Activated naive CD4-positive, alpha-beta T cell treated with anti-CD3 and anti-CD28 coated beads for 36 hours (primary cell): ENCODE measurements around the gene UBXN11. TPM values are rescaled to one million over a fixed set of nuclear protein-coding genes. Genes with fewer than 3 reads are reported as not detected.
A peak's percentile ranks its signal among the peaks of the same experiment; 100 is the strongest.

Source experiments
- CTCF ChIA-PET: fragments of 350-600 bp; sonication (Branson Sonifier 250); formaldehyde crosslinking; loops from one replicate; lab custom pipeline; 2021; ENCODE audit warnings: antibody characterized with exemption; lab: Charles Lee
- DNase-seq: peaks from one replicate; pipeline ENCODE4 v3.0.0-alpha.2; 2020
- H3K27ac Mint-ChIP-seq: one replicate; pipeline ENCODE4 v1.8.0; 2021; ENCODE audit warnings: mild to moderate bottlenecking, mixed read lengths
- H3K27me3 Mint-ChIP-seq: one replicate; pipeline ENCODE4 v1.8.0; 2021; ENCODE audit warnings: low read depth, mixed read lengths
- H3K36me3 Mint-ChIP-seq: one replicate; pipeline ENCODE4 v1.8.0; 2021; ENCODE audit warnings: low read depth, mixed read lengths
- H3K4me1 Mint-ChIP-seq: one replicate; pipeline ENCODE4 v1.8.0; 2021; ENCODE audit warnings: low read depth, mixed read lengths
- H3K4me3 Mint-ChIP-seq: one replicate; pipeline ENCODE4 v1.8.0; 2021; ENCODE audit warnings: mild to moderate bottlenecking, moderate library complexity, mixed read lengths
- H3K9me3 Mint-ChIP-seq: one replicate; pipeline ENCODE4 v1.8.0; 2021; ENCODE audit warnings: mixed read lengths
- intact Hi-C: fragments of 100-400 bp; cut with micrococcal nuclease; formaldehyde crosslinking; loops from one replicate; pipeline ENCODE4 v1.15.1; 2023
- total RNA-seq, 2 experiments: library from RNA; stranded (reverse); gene quantifications; one replicate each; pipeline ENCODE4 v1.2.3, GENCODE V29; 2021

The UBXN11 gene, protein sequence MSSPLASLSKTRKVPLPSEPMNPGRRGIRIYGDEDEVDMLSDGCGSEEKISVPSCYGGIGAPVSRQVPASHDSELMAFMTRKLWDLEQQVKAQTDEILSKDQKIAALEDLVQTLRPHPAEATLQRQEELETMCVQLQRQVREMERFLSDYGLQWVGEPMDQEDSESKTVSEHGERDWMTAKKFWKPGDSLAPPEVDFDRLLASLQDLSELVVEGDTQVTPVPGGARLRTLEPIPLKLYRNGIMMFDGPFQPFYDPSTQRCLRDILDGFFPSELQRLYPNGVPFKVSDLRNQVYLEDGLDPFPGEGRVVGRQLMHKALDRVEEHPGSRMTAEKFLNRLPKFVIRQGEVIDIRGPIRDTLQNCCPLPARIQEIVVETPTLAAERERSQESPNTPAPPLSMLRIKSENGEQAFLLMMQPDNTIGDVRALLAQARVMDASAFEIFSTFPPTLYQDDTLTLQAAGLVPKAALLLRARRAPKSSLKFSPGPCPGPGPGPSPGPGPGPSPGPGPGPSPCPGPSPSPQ
- 10 to 100 TPM; 26.4 to 26.9 TPM for total RNA-seq

DNA sequence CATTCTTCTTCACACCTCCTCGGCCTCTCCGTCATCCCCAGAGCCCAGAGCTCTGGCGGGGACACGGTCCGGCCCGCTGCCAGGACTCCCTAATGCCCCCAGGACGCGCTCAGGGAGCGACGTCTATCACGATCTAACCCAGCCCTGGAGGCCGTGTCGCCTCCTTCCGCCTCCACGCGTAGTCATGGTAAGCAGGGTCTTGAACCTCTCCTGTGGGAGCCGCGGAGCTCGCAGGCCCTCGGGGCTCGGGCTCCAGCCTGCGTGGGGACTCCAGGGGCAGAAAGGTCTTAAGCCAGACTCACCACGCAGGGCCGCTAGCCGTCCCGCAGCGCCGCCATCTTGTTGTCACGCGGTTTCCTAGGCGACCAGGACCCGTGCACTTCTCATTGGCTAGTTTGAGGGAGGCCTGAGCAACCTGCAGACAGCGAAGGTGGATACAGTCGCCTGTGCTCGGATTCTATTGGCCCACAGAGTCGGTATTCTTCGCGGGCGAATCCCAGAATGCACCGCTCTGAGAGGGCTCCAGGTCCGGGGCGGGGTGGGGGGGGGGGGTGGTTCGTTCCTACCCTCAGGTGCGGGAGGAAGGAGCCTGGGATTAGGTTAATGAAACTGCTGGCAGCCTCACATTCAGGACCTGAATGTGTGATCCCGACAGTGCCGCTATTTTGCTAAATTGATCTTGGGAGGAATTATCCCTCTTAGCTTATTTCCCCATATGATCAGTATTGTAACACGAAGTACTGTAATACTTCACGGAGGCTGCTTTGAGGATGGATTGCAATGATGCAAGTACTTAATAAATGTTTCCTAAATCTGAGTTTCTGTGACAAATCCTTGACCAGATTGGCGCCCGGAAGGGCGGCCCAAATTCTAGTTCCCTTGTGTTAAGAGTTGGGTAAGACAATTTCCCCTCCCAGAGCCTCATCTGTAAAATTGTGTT is at the start of gene UBXN11:
Gene UBXN11, minus strand, starts transcription at position 347 of the 940 bp plus-strand sequence. CDS start 3,753 bp downstream, outside the sequence.
- DNase-seq = peak; percentile 98
- Mint-ChIP-seq H3K4me1 (peaks cover 38% of the 10 kb centered on the region), H3K27me3 (no peaks in the 10 kb centered on the region), H3K36me3 (no peaks in the 10 kb centered on the region), H3K9me3 (no peaks in the 10 kb centered on the region), H3K27ac (peak within 1 kb of the TSS; percentile 97), H3K4me3 (peak within 1 kb of the TSS; percentile 99)
- intact Hi-C loops = loop anchor here (1.0 to 10.0 kb wide), 4 partner anchors 11 to 1062 kb away; partner anchors contain the start of genes CD52 and RSRP1
- CTCF ChIA-PET = interaction anchor here (0.6 to 6.1 kb wide), 7 partner anchors 11 to 380 kb away, joined by 3 to 39 read pairs (median 20); partner anchors contain the start of gene CD52

DNA sequence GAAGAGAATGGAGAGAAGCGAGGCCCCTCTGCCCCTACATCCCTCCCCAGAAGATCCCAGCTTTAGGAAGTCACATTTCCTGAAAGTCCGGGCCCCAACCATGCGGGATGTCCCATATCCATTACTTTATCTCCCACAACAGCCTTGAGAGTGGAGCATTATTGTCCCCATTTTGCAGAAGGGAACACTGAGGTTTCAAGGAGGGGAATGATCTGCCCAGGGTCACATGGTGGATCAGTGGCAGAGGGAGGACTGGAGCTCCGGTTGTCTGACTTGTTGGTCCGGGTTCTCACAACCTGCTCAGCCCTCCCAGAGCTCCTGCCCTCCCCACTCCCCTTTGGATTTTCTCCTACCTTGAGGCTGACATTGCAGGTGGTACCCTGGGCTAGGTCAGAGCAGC is 49.7 kb upstream of the UBXN11 start:
- no peaks in the 10 kb centered on the region for H3K9me3 Mint-ChIP-seq
- peaks cover 25% of the 10 kb centered on the region for H3K4me1 Mint-ChIP-seq
- H3K27ac Mint-ChIP-seq = no peak overlapping the region
- peaks cover 5% of the 10 kb centered on the region for H3K27me3 Mint-ChIP-seq
- CTCF ChIA-PET = no interaction called here
- no peak for DNase-seq
- intact Hi-C loops = no loop called here
- H3K36me3 Mint-ChIP-seq = no peaks in the 10 kb centered on the region
- H3K4me3 Mint-ChIP-seq = no peak overlapping the region

DNA sequence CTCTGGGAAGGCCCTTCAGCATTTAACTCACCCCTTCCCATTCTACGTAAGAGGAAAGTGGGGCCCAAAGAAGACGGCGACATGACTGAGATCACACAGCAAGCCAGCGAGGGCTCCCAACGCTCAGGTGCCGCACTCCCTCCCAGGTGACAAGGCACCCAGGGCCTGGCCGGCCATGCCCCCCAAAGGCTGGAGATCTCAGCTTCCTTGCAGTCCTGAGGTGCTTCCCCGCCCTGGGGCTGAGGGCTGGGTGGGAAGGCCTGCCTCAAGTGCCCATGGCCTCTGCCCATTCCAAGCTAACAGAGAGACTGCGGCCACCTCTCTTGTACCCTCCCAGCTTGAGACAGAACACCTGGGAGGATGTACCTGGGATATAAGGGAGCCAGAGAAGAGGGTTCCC is 48.5 kb upstream of the UBXN11 start:
- H3K36me3 Mint-ChIP-seq = no peaks in the 10 kb centered on the region
- CTCF ChIA-PET = interaction anchor here (2.5 kb wide), 1 partner anchor 9 kb away, joined by 9 read pairs; no protein-coding TSS in a partner anchor
- intact Hi-C loops = no loop called here

DNA sequence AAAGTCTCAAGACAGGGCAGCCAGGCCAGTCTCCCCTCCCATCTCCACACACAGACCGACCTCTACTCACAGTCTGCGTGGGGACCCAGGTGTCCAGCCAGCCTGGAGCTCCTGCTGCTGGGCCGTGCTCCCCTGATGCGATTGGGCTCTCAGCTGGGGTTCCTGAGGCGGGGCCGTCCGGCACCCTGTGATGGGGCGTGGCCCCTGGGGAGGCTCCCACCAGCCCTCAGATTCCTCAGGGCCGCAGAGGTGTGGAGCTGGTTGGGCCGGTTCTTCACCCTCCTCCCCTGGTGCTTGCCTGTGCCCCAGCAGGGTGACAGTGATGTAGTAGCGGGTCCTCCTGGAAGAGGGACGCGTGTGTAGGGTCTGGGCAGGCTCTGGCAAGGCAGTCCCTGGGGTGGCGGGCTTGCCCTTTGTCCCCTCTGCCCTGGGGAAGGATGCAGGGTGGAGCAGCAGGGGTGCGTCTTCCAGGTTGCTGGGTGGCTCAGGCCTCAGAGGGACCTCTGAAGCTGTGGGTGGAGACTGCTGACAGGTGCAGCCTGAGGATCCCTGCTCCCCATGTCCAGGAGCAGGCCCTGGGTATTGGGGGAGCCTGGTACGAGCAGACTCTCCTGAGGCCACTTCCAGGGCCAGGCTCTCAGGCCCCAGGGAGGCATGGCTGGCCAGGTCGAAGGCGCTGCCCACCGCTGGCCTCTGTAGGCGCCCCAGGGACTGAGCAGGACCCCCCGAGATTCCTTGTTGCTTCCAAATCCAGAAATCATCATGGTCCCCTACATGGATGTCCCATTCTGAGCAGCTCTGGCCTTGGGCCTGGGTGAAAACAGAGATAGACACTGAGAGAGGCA is 47.8 kb upstream of the UBXN11 start, which contains the start of gene CRYBG2:
Gene CRYBG2, minus strand, starts transcription at position 155 of the 845 bp plus-strand sequence. CDS start 7,473 bp downstream, outside the sequence.
- no peaks in the 10 kb centered on the region for H3K36me3 Mint-ChIP-seq
- no peak for DNase-seq
- peaks cover 7% of the 10 kb centered on the region for H3K4me1 Mint-ChIP-seq
- CTCF ChIA-PET = interaction anchor here (0.6 to 2.5 kb wide), 3 partner anchors 10 to 833 kb away, joined by 3 to 9 read pairs (median 4); no protein-coding TSS in a partner anchor
- H3K4me3 Mint-ChIP-seq = no peak within 1 kb of the TSS
- no peaks in the 10 kb centered on the region for H3K27me3 Mint-ChIP-seq
- H3K9me3 Mint-ChIP-seq = no peaks in the 10 kb centered on the region
- intact Hi-C loops = no loop called here
- no peak within 1 kb of the TSS for H3K27ac Mint-ChIP-seq

More for the DNA sequence above, 48.5 kb upstream of the UBXN11 start:
- Mint-ChIP-seq H3K27ac (no peak overlapping the region), H3K4me3 (no peak overlapping the region), H3K4me1 (peaks cover 14% of the 10 kb centered on the region), H3K9me3 (no peaks in the 10 kb centered on the region), H3K27me3 (no peaks in the 10 kb centered on the region)
- DNase-seq = no peak

DNA sequence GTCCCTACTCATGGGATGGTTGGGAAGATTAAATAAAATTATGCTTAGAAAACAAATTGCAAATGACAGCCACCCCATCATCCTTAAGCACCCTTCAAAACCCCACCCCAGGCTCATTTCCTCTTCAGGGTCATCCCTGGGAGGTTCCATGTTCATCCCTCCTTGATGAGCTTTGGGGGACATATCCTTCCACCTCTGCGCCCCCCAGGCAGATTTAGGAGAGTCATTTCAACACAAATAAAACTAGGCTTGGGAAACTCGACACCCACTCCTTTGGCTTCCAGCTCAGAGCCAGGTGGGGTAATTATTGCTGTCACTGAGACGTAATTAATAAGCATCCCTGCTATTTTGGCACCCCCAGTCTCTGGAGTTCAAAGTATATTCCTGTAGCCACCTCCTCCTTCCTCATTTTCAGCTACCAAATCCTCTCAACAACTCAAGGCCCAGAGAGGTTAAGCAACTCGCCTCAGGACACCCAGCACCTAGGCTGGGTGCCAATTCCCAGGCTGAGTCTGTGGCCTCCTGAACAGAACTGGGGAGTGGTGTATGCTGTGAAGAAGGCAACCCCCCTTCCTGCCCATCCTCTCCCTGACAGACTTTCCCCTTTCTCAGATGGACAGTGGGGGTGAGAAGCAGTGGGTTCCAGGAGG is 46.9 kb upstream of the UBXN11 start:
- no peak overlapping the region for H3K4me3 Mint-ChIP-seq
- H3K36me3 Mint-ChIP-seq = no peaks in the 10 kb centered on the region
- CTCF ChIA-PET = interaction anchor here (2.5 kb wide), 1 partner anchor 11 kb away, joined by 9 read pairs; no protein-coding TSS in a partner anchor
- no peaks in the 10 kb centered on the region for H3K4me1 Mint-ChIP-seq
- no peaks in the 10 kb centered on the region for H3K27me3 Mint-ChIP-seq
- intact Hi-C loops = no loop called here
- no peaks in the 10 kb centered on the region for H3K9me3 Mint-ChIP-seq
- no peak for DNase-seq
- no peak overlapping the region for H3K27ac Mint-ChIP-seq

DNA sequence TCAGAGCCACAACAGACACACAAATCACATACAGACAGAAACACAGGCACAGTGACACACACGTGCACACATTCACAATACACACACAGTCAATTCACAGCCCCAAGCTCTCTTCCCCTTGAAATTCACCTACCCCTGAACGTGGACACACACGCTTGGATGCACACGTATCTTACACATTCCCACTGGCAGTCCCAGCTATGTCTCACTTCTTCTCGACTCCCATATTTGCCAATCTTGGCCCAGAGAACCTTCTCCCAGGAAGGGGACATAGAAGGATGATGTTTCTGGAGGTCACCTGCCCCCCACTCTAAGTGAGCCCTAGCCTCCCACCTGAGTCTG is 45.9 kb upstream of the UBXN11 start:
- H3K4me1 Mint-ChIP-seq = no peaks in the 10 kb centered on the region
- no peaks in the 10 kb centered on the region for H3K9me3 Mint-ChIP-seq
- H3K4me3 Mint-ChIP-seq = no peak overlapping the region
- CTCF ChIA-PET = no interaction called here
- no peaks in the 10 kb centered on the region for H3K27me3 Mint-ChIP-seq
- intact Hi-C loops = no loop called here
- no peaks in the 10 kb centered on the region for H3K36me3 Mint-ChIP-seq
- DNase-seq = no peak
- H3K27ac Mint-ChIP-seq = no peak overlapping the region

DNA sequence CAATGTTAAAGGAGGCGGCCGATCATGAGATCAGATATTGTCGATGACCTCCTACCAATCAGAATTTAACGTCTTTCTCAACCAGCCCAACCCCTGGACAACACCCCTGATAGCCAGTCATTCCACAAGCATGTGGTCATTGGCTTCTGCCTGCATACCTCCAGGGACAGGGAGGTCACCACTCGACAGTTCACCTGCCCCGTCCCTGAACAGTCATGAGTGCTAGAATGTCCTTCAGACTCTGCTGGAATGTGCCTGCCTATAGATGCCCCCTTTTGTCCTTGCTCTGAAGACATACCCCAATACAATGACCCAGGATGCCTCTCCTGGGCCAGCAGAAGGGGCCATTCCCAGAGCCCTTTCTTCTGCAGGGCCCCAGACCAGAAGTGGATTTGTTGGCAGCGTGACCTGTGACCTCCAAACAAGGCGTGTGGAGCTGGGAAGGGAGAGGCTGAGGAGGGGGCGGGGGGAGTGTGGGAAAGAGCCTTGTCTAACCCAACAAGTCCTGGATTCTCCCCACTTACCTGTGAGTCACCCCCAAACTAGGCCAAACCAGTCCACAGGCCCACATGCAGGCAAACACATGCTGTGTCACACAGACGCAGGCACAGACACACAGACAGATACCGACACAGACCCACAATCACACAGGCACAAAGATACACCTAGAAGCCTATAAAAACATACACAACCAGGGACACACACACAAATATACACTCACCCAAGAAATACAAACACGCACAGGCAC is 45.3 kb upstream of the UBXN11 start:
- Mint-ChIP-seq H3K4me1 (no peaks in the 10 kb centered on the region), H3K4me3 (no peak overlapping the region), H3K36me3 (no peaks in the 10 kb centered on the region), H3K9me3 (no peaks in the 10 kb centered on the region), H3K27me3 (no peaks in the 10 kb centered on the region), H3K27ac (no peak overlapping the region)
- CTCF ChIA-PET = no interaction called here
- intact Hi-C loops = no loop called here
- DNase-seq = no peak

DNA sequence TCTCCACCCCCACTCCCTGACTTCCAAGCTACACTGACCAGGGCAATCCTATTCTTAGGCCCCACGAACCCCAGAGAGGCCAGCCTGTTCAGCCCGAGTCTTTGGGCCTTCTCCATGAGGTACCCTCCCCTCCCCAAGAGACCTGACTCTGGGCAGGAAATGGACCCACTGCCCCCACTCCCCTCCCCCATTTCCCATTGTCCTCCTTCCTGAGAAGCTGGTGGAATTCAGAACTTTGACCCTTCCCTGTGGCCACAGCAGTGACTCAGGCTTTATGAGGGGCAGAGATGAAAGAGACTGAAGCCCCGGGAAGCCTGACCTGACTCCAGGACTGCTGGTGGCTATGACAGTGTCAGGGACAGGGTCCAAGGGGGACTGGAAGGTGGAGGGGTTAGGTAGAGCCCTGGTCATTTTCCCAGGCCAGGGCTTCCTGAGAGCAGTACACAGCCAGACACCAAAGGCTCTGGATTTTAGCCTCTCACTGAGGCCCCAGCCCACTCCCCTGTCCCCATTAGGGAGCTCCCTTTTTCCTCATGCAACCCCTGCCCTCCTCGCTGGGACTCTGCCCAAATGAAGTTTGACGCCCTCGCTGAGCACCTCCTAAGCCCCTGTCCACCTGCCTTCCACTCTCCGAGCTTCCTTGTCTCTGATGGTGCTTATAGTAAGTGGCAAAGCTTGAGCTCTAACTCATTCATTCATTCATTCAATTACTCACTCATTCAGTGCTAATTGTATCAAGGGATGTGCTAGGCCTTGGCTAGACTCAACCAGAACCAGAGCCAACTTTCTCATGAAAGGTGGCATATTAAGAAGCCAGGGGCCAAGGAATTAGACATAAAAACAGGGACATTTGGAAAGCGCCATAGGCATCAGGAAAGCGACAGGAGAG is 44.5 kb upstream of the UBXN11 start:
- no peaks in the 10 kb centered on the region for H3K9me3 Mint-ChIP-seq
- CTCF ChIA-PET = no interaction called here
- no peak overlapping the region for H3K4me3 Mint-ChIP-seq
- no peaks in the 10 kb centered on the region for H3K4me1 Mint-ChIP-seq
- H3K27ac Mint-ChIP-seq = no peak overlapping the region
- no peak for DNase-seq
- intact Hi-C loops = no loop called here
- H3K27me3 Mint-ChIP-seq = no peaks in the 10 kb centered on the region
- H3K36me3 Mint-ChIP-seq = no peaks in the 10 kb centered on the region

DNA sequence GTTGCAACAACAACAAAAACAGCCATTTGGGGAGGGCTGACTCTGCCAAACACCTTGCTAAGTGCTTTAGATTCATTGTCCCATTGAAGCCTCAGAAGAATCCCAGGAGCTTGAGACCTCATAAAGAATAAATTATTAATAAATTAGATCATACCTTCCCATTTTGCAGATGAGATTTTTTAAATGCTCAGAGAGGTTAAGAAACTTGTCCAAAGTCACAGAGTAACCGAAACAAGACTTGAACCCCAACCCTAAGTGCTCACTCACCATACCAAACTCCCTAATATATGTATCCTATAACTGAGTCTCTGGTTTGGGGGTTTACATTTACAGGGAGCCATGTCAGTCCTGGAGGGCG is 43.9 kb upstream of the UBXN11 start:
- no peaks in the 10 kb centered on the region for H3K27me3 Mint-ChIP-seq
- intact Hi-C loops = no loop called here
- DNase-seq = no peak
- H3K27ac Mint-ChIP-seq = no peak overlapping the region
- no peak overlapping the region for H3K4me3 Mint-ChIP-seq
- CTCF ChIA-PET = no interaction called here
- H3K36me3 Mint-ChIP-seq = no peaks in the 10 kb centered on the region
- H3K4me1 Mint-ChIP-seq = no peaks in the 10 kb centered on the region
- H3K9me3 Mint-ChIP-seq = no peaks in the 10 kb centered on the region

DNA sequence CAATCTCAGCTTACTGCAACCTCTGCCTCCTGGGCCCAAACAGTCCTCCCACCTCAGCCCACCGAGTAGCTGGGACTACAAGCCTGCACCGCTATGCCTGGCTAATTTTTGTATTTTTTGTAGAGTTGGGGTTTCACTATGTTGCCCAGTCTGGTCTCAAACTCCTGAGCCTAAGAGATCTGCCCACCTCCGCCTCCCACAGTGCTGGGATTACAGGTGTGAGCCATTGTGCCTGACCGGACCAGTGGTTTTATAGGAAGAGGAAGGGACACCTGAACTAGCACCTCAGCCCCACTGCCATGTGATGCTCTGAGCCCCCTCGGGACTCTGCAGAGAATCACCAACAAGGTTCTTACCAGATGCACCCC is 43.4 kb upstream of the UBXN11 start:
- no peaks in the 10 kb centered on the region for H3K4me1 Mint-ChIP-seq
- H3K36me3 Mint-ChIP-seq = no peaks in the 10 kb centered on the region
- CTCF ChIA-PET = no interaction called here
- DNase-seq = no peak
- H3K27ac Mint-ChIP-seq = no peak overlapping the region
- no peaks in the 10 kb centered on the region for H3K9me3 Mint-ChIP-seq
- intact Hi-C loops = no loop called here
- no peak overlapping the region for H3K4me3 Mint-ChIP-seq
- H3K27me3 Mint-ChIP-seq = no peaks in the 10 kb centered on the region
